Adipocyte (in vitro differentiated cells): ENCODE measurements around the gene SH3RF1.

Experiments used
- DNase-seq: peaks from one replicate; pipeline ENCODE4 v3.0.0-alpha.2; 2015; ENCODE audit warnings: low read depth
- H3K27me3 ChIP-seq: replicated peaks from 2 replicates; pipeline ENCODE4 v1.7.0; 2013; ENCODE audit warnings: mild to moderate bottlenecking, low read length, moderate library complexity; ENCODE audit not compliant: control insufficient read depth, insufficient read depth
- H3K36me3 ChIP-seq: 2 replicates; pipeline ENCODE4 v1.7.0; 2013; ENCODE audit warnings: low read length, mild to moderate bottlenecking, moderate library complexity; ENCODE audit not compliant: control insufficient read depth, insufficient read depth, severe bottlenecking
- H3K4me1 ChIP-seq: 2 replicates; pipeline ENCODE4 v1.7.0; 2013; ENCODE audit warnings: mild to moderate bottlenecking, low read length, moderate library complexity; ENCODE audit not compliant: control insufficient read depth, insufficient read depth
- H3K4me3 ChIP-seq: 2 replicates; pipeline ENCODE4 v1.7.0; 2013; ENCODE audit warnings: mild to moderate bottlenecking, low read length, moderate library complexity
- H3K9ac ChIP-seq: 2 replicates; pipeline ENCODE4 v1.7.0; 2013; ENCODE audit warnings: mild to moderate bottlenecking, low read length, moderate library complexity
- H3K9me3 ChIP-seq: 2 replicates; pipeline ENCODE4 v1.7.0; 2013; ENCODE audit warnings: mild to moderate bottlenecking, low read length, moderate library complexity; ENCODE audit not compliant: control insufficient read depth

SH3RF1 gene

DNA sequence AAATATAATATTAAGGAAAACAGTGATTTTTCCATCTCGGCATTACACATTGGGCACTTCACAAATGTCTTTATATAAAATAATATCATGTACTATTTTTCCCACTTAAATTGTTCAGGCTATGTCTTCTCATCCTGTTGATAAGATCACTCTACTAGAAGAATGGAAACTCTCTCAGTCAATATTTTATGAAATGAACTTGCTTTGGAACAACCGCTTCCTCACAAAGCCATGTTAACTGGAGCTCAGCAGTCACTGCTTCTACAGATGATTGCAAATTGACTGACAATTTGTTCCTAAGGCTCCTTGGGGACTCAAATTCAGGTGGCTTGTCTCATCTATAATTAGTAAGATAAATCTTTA is 133.2 kb downstream of the SH3RF1 start:
- no peak overlapping the region for H3K4me3 ChIP-seq
- H3K4me1 ChIP-seq, result peaks cover 15% of the 10 kb centered on the region
- no peak for DNase-seq
- H3K27me3 ChIP-seq, result no peaks in the 10 kb centered on the region
- peaks cover 53% of the 10 kb centered on the region for H3K36me3 ChIP-seq
- no peaks in the 10 kb centered on the region for H3K9me3 ChIP-seq
- H3K9ac ChIP-seq, result no peak overlapping the region

DNA sequence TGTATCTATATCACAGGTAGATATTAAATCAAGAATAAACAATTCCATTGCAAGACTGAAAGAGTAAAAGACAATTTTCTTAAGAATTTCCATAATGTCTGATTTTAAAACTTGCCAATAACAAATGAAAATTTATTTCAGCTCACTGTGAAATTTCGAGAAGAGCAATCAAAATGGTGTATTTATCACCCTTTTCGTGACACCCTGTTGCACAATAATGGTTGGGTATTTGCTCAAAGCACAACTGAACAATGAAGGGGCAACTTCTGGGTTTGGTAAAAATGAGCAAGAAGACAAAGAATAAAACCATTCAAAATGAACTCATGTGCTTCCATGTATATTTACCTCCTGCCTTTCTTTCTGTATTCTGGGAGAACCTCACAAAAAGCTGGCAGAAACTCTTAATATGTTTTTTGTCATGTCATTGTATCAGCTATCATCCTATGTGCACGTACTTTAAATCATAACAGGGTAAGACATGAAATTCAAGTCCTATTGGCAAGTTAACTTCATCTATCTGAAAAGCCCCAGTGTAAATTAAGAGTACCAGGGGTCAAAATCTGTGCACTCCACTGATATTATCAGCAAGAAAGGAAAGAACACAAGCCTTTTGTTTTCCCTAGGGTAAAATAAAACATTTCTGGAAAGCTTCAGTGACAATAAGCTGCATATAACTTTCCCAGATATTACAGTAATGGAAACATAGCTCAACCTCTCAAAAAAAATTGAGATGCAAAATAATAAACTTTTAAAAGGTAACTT is 133.8 kb downstream of the SH3RF1 start:
- Histone ChIP-seq H3K27me3 (no peaks in the 10 kb centered on the region), H3K36me3 (peaks cover 55% of the 10 kb centered on the region), H3K4me1 (peaks cover 15% of the 10 kb centered on the region)

DNA sequence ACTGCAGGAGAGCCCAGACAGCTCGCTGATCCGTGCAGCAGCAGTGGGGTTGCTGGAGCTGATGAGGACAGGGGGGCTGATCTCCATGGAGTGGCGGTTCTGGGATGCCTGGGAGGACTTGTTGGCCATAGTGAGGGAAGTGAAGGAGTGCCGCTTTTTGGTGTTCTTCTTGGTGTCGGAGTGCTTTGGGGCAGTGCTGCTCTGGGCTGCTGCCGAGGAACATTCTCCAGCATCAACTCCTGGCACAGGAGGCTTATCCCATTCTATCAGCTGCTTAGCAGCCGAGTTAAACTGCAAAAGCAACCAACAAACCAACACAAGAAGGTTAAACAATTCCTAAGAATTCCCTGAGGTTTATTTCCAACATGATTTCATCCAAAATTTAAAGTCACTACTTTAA is 134.4 kb downstream of the SH3RF1 start:
- Histone ChIP-seq H3K9ac (no peak overlapping the region), H3K27me3 (no peaks in the 10 kb centered on the region), H3K4me1 (peaks cover 15% of the 10 kb centered on the region), H3K9me3 (no peaks in the 10 kb centered on the region), H3K4me3 (no peak overlapping the region), H3K36me3 (peaks cover 61% of the 10 kb centered on the region)
- no peak for DNase-seq

More for the DNA sequence above, 133.8 kb downstream of the SH3RF1 start:
- DNase-seq, result no peak
- Histone ChIP-seq H3K4me3 (no peak overlapping the region), H3K9ac (no peak overlapping the region), H3K9me3 (no peaks in the 10 kb centered on the region)

DNA sequence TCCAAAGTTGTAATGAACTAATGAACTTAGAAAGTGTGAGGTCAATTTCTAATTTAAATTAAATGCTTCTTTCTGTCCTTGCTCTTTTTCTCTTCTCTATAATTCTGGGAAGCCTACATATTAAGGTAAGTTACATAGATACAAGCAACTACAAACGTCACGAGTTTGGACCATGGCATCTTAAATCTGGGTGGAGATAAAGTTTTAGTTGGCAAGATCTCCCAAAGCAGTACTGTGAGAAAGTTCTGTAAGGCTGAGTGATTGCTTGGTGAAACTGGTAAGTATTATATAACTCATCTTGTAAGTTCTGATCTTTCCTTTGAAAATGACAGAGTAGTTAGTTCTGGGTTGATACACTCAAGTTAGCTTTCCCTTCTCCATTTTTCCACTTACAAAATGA is 135.0 kb downstream of the SH3RF1 start:
- H3K4me1 ChIP-seq, result peaks cover 15% of the 10 kb centered on the region
- H3K27me3 ChIP-seq, result no peaks in the 10 kb centered on the region
- H3K9me3 ChIP-seq, result no peaks in the 10 kb centered on the region
- no peak overlapping the region for H3K4me3 ChIP-seq
- H3K9ac ChIP-seq, result no peak overlapping the region
- peaks cover 67% of the 10 kb centered on the region for H3K36me3 ChIP-seq
- no peak for DNase-seq

DNA sequence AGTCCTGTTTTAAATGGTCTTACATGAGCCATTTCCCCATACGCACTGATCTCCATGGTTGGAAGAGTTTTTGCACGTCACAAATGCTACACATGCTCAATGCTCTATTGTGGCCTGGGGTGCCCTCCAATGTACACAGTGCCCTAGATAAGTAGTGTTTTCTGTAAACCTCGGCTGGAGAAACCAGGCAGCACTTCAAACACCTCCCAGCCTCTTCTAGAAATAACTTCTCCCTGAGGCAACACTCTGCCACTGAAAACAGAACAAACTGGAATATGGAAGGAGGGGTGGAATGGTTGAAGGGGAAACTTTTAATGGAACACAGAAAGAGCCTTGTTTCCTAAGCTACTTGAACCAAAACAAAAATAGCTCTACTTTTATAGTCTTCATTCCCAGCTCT is 136.8 kb downstream of the SH3RF1 start:
- peaks cover 15% of the 10 kb centered on the region for H3K4me1 ChIP-seq
- H3K9me3 ChIP-seq, result no peaks in the 10 kb centered on the region
- no peak overlapping the region for H3K4me3 ChIP-seq
- peaks cover 78% of the 10 kb centered on the region for H3K36me3 ChIP-seq
- no peaks in the 10 kb centered on the region for H3K27me3 ChIP-seq
- no peak overlapping the region for H3K9ac ChIP-seq
- DNase-seq, result no peak

DNA sequence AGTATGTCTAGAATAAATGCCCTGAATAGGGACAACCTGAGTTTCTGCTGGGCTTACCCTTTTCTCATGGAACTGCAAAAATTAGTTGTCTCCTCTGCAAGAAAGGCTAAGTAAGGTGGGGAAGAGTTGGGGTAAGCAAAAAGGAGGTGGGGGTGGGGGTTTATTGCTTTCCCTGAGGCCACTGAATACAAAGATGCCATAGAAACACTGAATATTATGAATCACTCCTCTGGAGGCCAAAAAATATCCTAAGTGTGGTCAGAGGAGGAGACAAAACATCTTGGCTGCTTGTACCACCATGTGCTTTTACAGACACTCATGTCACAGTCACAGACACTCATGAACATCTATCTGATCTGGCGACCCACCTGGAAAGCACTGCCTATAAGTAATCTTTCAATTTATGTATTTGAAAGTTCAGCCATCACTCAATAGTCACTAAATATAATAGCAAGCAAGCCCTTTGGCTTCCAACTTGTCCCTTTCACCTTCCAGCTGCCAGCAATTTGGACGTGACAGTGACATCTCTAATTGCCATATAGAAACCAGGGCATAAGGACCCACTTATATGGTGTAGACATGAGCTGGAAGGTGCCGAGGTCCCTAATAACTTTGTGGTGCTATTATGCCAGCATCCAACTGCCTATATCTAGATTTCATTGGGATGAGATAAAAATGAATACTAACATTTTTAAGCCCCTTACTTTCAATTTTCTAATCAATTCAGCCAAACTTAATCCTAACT is 138.0 kb downstream of the SH3RF1 start:
- no peaks in the 10 kb centered on the region for H3K27me3 ChIP-seq
- peaks cover 86% of the 10 kb centered on the region for H3K36me3 ChIP-seq
- no peak overlapping the region for H3K9ac ChIP-seq
- H3K4me1 ChIP-seq, result peaks cover 15% of the 10 kb centered on the region
- H3K4me3 ChIP-seq, result no peak overlapping the region
- no peaks in the 10 kb centered on the region for H3K9me3 ChIP-seq
- no peak for DNase-seq

DNA sequence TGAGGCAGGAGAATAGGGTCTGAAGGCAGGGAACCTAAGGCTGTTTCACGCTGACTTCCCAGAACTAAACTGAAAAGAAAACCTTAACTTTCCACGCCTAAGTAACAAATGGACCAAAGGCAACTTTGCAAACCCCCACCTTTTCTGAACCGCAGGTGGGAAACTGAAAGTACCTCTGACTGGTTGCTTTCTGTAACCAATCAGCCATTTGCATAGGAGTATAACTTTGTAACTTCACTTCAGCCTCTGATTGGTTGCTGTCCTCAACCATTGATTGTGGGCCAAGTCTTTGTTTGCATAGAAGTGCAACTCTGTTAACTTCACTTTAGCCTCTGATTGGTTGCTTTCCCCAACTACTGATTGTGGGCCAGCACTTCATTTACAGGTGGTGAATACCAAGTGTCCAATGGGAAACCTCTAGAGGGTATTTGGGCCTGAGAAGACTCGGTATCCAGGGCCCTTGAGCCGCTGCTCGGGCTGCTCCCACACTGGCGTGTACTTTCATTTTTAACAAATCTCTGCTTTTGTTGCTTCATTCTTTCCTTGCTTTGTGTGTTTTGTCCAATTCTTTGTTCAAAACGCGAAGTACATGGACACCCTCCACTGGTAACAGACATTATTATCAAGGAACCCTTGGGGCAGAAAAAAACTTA is 139.1 kb downstream of the SH3RF1 start:
- peaks cover 13% of the 10 kb centered on the region for H3K4me1 ChIP-seq
- H3K9me3 ChIP-seq, result no peaks in the 10 kb centered on the region
- H3K4me3 ChIP-seq, result no peak overlapping the region
- DNase-seq, result no peak
- peaks cover 94% of the 10 kb centered on the region for H3K36me3 ChIP-seq
- no peaks in the 10 kb centered on the region for H3K27me3 ChIP-seq
- H3K9ac ChIP-seq, result no peak overlapping the region

DNA sequence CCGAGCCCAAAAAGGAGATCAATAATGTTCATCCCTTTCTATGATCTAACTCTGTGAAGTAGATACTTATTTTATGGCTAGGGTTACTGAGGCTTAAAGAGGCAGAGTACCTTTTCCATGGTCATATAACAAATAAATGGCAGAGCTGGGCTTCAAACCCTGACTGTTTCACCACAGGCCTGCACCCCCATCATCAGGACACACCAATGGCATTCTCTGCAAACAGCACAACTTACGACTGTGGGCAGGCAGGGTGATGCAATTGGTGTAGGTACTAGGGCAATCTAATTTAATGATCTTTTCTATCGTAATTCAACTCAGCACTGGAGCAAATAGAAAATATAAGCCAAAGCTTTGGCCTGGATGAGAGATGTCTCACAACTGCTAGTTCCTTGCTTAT is 141.9 kb downstream of the SH3RF1 start:
- Histone ChIP-seq H3K9ac (no peak overlapping the region), H3K9me3 (no peaks in the 10 kb centered on the region), H3K27me3 (no peaks in the 10 kb centered on the region), H3K4me1 (peaks cover 3% of the 10 kb centered on the region), H3K4me3 (no peak overlapping the region), H3K36me3 (peaks cover 93% of the 10 kb centered on the region)
- peak; percentile 48 for DNase-seq

DNA sequence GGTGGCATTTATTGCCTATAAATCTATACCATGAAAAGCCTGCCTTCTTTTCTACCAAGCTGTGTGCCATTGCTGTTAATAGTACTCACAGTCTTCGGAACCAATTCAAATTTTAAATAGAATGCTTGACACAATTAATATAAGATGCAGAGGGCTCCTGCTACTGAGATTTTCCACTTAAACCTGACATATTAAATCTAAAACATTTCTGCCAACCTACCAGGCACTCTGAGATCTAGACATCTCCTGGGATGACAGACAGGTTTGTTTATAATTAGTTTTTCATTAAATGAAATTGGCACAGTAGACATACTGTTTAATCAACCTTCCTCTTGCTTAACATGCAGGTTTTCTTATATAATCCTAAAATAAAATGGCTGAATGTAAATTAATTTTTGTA is 143.4 kb downstream of the SH3RF1 start:
- H3K36me3 ChIP-seq, result peaks cover 90% of the 10 kb centered on the region
- H3K4me1 ChIP-seq, result no peaks in the 10 kb centered on the region
- no peaks in the 10 kb centered on the region for H3K9me3 ChIP-seq
- H3K27me3 ChIP-seq, result no peaks in the 10 kb centered on the region
- no peak overlapping the region for H3K9ac ChIP-seq
- no peak for DNase-seq
- no peak overlapping the region for H3K4me3 ChIP-seq

DNA sequence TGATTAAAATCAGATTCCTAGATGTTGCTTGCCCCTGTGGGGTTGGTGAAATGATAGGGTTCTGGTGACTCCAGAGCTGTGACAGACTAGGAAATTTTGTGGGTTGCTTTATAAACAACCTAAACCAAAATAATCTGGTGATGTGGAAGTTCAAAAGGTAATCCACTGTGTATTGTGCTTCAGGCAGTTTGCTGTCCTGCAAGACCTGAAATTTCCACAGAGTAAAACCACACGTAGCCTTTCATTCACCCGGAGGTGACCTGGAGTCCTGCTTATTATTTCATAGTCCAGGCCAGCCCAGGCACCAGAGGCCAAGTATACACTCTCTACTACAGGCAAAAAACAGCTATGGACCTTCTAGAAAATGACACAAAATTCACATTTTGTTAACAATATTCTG is 146.1 kb downstream of the SH3RF1 start:
- DNase-seq, result peak; percentile 66
- no peak overlapping the region for H3K9ac ChIP-seq
- no peaks in the 10 kb centered on the region for H3K9me3 ChIP-seq
- no peak overlapping the region for H3K4me3 ChIP-seq
- H3K27me3 ChIP-seq, result no peaks in the 10 kb centered on the region
- H3K4me1 ChIP-seq, result no peaks in the 10 kb centered on the region
- peaks cover 90% of the 10 kb centered on the region for H3K36me3 ChIP-seq

DNA sequence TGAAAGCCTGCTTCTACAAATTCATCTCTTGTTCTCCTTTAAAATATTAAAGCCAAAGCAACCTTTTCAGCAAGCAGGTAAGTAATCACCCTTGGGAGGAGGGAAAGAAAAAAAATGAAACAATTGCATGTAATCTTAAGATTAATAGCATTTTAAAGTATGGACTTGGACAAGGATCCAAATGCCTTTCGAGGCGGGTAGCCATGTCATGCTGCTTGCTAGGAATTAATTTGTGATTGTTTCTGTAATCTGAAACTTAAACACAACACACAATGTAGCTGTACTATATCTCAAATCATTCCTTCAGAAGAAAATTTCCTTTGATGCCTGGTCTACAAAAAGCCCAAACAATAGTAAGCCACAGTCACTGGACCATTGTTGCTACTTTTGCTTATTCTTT is 148.3 kb downstream of the SH3RF1 start:
- H3K4me3 ChIP-seq, result no peak overlapping the region
- no peaks in the 10 kb centered on the region for H3K27me3 ChIP-seq
- peak; percentile 28 for DNase-seq
- H3K4me1 ChIP-seq, result peaks cover 4% of the 10 kb centered on the region
- no peak overlapping the region for H3K9ac ChIP-seq
- H3K36me3 ChIP-seq, result peaks cover 80% of the 10 kb centered on the region
- H3K9me3 ChIP-seq, result no peaks in the 10 kb centered on the region
